ENCODE results near the gene RNF111. TPM values are rescaled to one million over a fixed set of nuclear protein-coding genes. Genes with fewer than 3 reads are reported as not detected.

Gene RNF111
- total RNA-seq, 1 donor: 21.4 TPM

- no peak overlapping the region for H3K4me3 ChIP-seq (ENCODE audit: insufficient read depth, low read length)
- no peaks in the 10 kb centered on the region for H3K4me1 ChIP-seq (ENCODE audit: insufficient read depth, low read length)
- no peaks in the 10 kb centered on the region for H3K79me2 ChIP-seq (ENCODE audit: insufficient read depth, low read length)
- no peak overlapping the region for H3K27ac ChIP-seq (ENCODE audit: low read depth, low read length)
- no peak for TF ChIP-seq CTCF (IDR thresholded peaks at IDR 0.05; ENCODE audit: extremely low read depth, low read depth, low read length)
- no peaks in the 10 kb centered on the region for H3K27me3 ChIP-seq (ENCODE audit: insufficient read depth, low read length)
- no peak for DNase-seq (ENCODE audit: insufficient read length, low spot score, missing footprints)
- H2AFZ ChIP-seq (ENCODE audit: low read length): no peak overlapping the region
- no peaks in the 10 kb centered on the region for H3K9me3 ChIP-seq (ENCODE audit: low read depth, low read length)
- no peaks in the 10 kb centered on the region for H4K20me1 ChIP-seq (ENCODE audit: insufficient read depth, low read length)
- peaks cover 36% of the 10 kb centered on the region for H3K36me3 ChIP-seq (ENCODE audit: insufficient read depth, low read length)
- no peak overlapping the region for H3K4me2 ChIP-seq (ENCODE audit: insufficient read depth, low read length)
Observed at GRCh38 chr15:59096429-59096828, 109.0 kb downstream of the RNF111 start.

GRCh38 chr15:59099162-59099685, 111.8 kb downstream of the RNF111 start:
- no peak overlapping the region for H3K4me3 ChIP-seq (ENCODE audit: insufficient read depth, low read length)
- H3K36me3 ChIP-seq (ENCODE audit: insufficient read depth, low read length): peaks cover 21% of the 10 kb centered on the region
- H2AFZ ChIP-seq (ENCODE audit: low read length): no peak overlapping the region
- H3K27me3 ChIP-seq (ENCODE audit: insufficient read depth, low read length): no peaks in the 10 kb centered on the region
- DNase-seq (ENCODE audit: insufficient read length, low spot score, missing footprints): peak; percentile 76
- H4K20me1 ChIP-seq (ENCODE audit: insufficient read depth, low read length): no peaks in the 10 kb centered on the region
- no peak overlapping the region for H3K27ac ChIP-seq (ENCODE audit: low read depth, low read length)
- no peak for TF ChIP-seq CTCF (IDR thresholded peaks at IDR 0.05; ENCODE audit: extremely low read depth, low read depth, low read length)
- no peaks in the 10 kb centered on the region for H3K9me3 ChIP-seq (ENCODE audit: low read depth, low read length)
- H3K79me2 ChIP-seq (ENCODE audit: insufficient read depth, low read length): no peaks in the 10 kb centered on the region
- H3K4me1 ChIP-seq (ENCODE audit: insufficient read depth, low read length): peaks cover under 1% of the 10 kb centered on the region
- no peak overlapping the region for H3K4me2 ChIP-seq (ENCODE audit: insufficient read depth, low read length)

GRCh38 chr15:59104602-59104911, 117.1 kb downstream of the RNF111 start:
- DNase-seq (ENCODE audit: insufficient read length, low spot score, missing footprints): no peak
- Histone ChIP-seq H3K4me1 (ENCODE audit: insufficient read depth, low read length) (peaks cover 10% of the 10 kb centered on the region), H3K36me3 (ENCODE audit: insufficient read depth, low read length) (peaks cover 10% of the 10 kb centered on the region), H2AFZ (ENCODE audit: low read length) (peak overlapping the region; percentile 72), H3K4me2 (ENCODE audit: insufficient read depth, low read length) (peak overlapping the region; percentile 93), H3K27me3 (ENCODE audit: insufficient read depth, low read length) (no peaks in the 10 kb centered on the region), H3K9me3 (ENCODE audit: low read depth, low read length) (no peaks in the 10 kb centered on the region), H4K20me1 (ENCODE audit: insufficient read depth, low read length) (no peaks in the 10 kb centered on the region), H3K4me3 (ENCODE audit: insufficient read depth, low read length) (peak overlapping the region; percentile 86), H3K79me2 (ENCODE audit: insufficient read depth, low read length) (peaks cover 33% of the 10 kb centered on the region), H3K27ac (ENCODE audit: low read depth, low read length) (peak overlapping the region; percentile 56)
- no peak for TF ChIP-seq CTCF (IDR thresholded peaks at IDR 0.05; ENCODE audit: extremely low read depth, low read depth, low read length)

GRCh38 chr15:59104912-59105732, 117.7 kb downstream of the RNF111 start, which contains the start of gene CCNB2:
Gene CCNB2 (plus strand): TSS chr15:59105146. CDS start chr15:59105269, 123 bp downstream.
- Histone ChIP-seq H3K4me2 (ENCODE audit: insufficient read depth, low read length) (peak within 1 kb of the TSS; percentile 93), H3K4me3 (ENCODE audit: insufficient read depth, low read length) (peak within 1 kb of the TSS; percentile 86), H3K36me3 (ENCODE audit: insufficient read depth, low read length) (peaks cover 10% of the 10 kb centered on the region), H4K20me1 (ENCODE audit: insufficient read depth, low read length) (no peaks in the 10 kb centered on the region), H3K79me2 (ENCODE audit: insufficient read depth, low read length) (peaks cover 35% of the 10 kb centered on the region), H3K4me1 (ENCODE audit: insufficient read depth, low read length) (peaks cover 10% of the 10 kb centered on the region), H3K27ac (ENCODE audit: low read depth, low read length) (peak within 1 kb of the TSS; percentile 56), H3K9me3 (ENCODE audit: low read depth, low read length) (no peaks in the 10 kb centered on the region), H3K27me3 (ENCODE audit: insufficient read depth, low read length) (no peaks in the 10 kb centered on the region), H2AFZ (ENCODE audit: low read length) (peak within 1 kb of the TSS; percentile 78)
- DNase-seq (ENCODE audit: insufficient read length, low spot score, missing footprints): peak; percentile 97
- TF ChIP-seq CTCF (IDR thresholded peaks at IDR 0.05; ENCODE audit: extremely low read depth, low read depth, low read length): no peak

Data from osteoblast (primary cell).